HS-27A (cell line): ENCODE measurements around the gene COX6B1.
"Not testable (repeated sequence)": the region's sequence is repeated elsewhere in the genome, so short reads cannot be mapped to it uniquely, and the experiment has no call there.

ENCODE experiments used
- DNase-seq: peaks from one replicate; pipeline ENCODE4 v3.0.0-alpha.2; 2012; ENCODE audit warnings: low read depth, missing footprints

Gene COX6B1

GRCh38 chr19:35665604-35666003 is 17.5 kb downstream of the COX6B1 start:
- no peak for DNase-seq

- no peak for DNase-seq
These were observed 18.3 kb downstream of the COX6B1 start, which contains the start of gene UPK1A for GRCh38 chr19:35666251-35666913. Gene UPK1A (plus strand): TSS chr19:35666517. CDS start chr19:35666813, 296 bp downstream.

GRCh38 chr19:35669566-35669965 is 21.4 kb downstream of the COX6B1 start:
- DNase-seq, result no peak

- DNase-seq, result no peak
These were observed 21.9 kb downstream of the COX6B1 start for GRCh38 chr19:35669974-35670373.

- no peak for DNase-seq
These were observed 22.6 kb downstream of the COX6B1 start for GRCh38 chr19:35670686-35671085.

- no peak for DNase-seq
These were observed 23.7 kb downstream of the COX6B1 start for GRCh38 chr19:35671818-35672217.

- DNase-seq, result no peak
These were observed 25.1 kb downstream of the COX6B1 start for GRCh38 chr19:35673121-35673804.

- no peak for DNase-seq
These were observed 27.5 kb downstream of the COX6B1 start for GRCh38 chr19:35675589-35676140.

- DNase-seq, result no peak
These were observed 41.7 kb downstream of the COX6B1 start for GRCh38 chr19:35689836-35690235.

GRCh38 chr19:35691106-35691505 is 43.0 kb downstream of the COX6B1 start:
- DNase-seq, result not testable (repeated sequence)

- no peak for DNase-seq
These were observed 43.9 kb downstream of the COX6B1 start for GRCh38 chr19:35692010-35692409.

- DNase-seq, result no peak
These were observed 45.3 kb downstream of the COX6B1 start for GRCh38 chr19:35693422-35693821.

GRCh38 chr19:35693835-35694599 is 45.9 kb downstream of the COX6B1 start:
- DNase-seq, result peak; percentile 89

- no peak for DNase-seq
These were observed 47.8 kb downstream of the COX6B1 start for GRCh38 chr19:35695895-35696422.

GRCh38 chr19:35696835-35697234 is 48.7 kb downstream of the COX6B1 start:
- DNase-seq, result no peak

GRCh38 chr19:35702223-35703012 is 54.3 kb downstream of the COX6B1 start:
- peak; percentile 47 for DNase-seq

GRCh38 chr19:35703343-35703742 is 55.2 kb downstream of the COX6B1 start:
- no peak for DNase-seq

- DNase-seq, result no peak
These were observed 56.1 kb downstream of the COX6B1 start, which contains the start of gene ZBTB32 for GRCh38 chr19:35704218-35704617. Gene ZBTB32 (plus strand): TSS chr19:35704558. CDS start chr19:35714627, 10,069 bp downstream.
